Left ventricle myocardium inferior (tissue), 1 donor: ENCODE results near the gene UPP2. TPM values are rescaled to one million over a fixed set of nuclear protein-coding genes. Genes with fewer than 3 reads are reported as not detected.

Experiments used
- DNase-seq: peaks from one replicate; pipeline ENCODE4 v3.0.0-alpha.2; 2020
- H3K27ac ChIP-seq: fragments of 200-600 bp; replicated peaks from 2 replicates; pipeline ENCODE4 v1.8.0; 2021
- H3K27me3 ChIP-seq: fragments of 200-600 bp; 2 replicates; pipeline ENCODE4 v1.8.0; 2021; ENCODE audit warnings: low read depth
- H3K36me3 ChIP-seq: fragments of 200-600 bp; 2 replicates; pipeline ENCODE4 v1.8.0; 2021
- H3K4me1 ChIP-seq: fragments of 200-600 bp; 2 replicates; pipeline ENCODE4 v1.8.0; 2021
- H3K4me3 ChIP-seq: fragments of 200-600 bp; 2 replicates; pipeline ENCODE4 v1.8.0; 2021; ENCODE audit warnings: mild to moderate bottlenecking, moderate library complexity
- H3K9me3 ChIP-seq: fragments of 200-600 bp; replicated peaks from 2 replicates; pipeline ENCODE4 v1.8.0; 2021
- intact Hi-C: fragments of 100-400 bp; cut with micrococcal nuclease; formaldehyde crosslinking; loops from one replicate; pipeline ENCODE4 v1.11.0; 2022
- total RNA-seq: library from RNA; stranded (reverse); fragmentation: NEBNext Ultra II Directional; extraction: Animal tissue kit (Norgen Biotek cat#: 25700); gene quantifications from one replicate; pipeline ENCODE4 v1.2.1, GENCODE V29; 2021
- TF ChIP-seq, protein P1 (sequence below): fragments of 200-600 bp; IDR thresholded peaks from 2 replicates; pipeline ENCODE4 v1.8.0; 2021; ENCODE audit warnings: antibody characterized with exemption, mild to moderate bottlenecking, borderline replicate concordance
- donor health status: DM: no; HTN: yes; CAD: no; lungs with severe emphysema.

The UPP2 gene
- total RNA-seq, 1 donor from 2014 or later: not detected

DNA sequence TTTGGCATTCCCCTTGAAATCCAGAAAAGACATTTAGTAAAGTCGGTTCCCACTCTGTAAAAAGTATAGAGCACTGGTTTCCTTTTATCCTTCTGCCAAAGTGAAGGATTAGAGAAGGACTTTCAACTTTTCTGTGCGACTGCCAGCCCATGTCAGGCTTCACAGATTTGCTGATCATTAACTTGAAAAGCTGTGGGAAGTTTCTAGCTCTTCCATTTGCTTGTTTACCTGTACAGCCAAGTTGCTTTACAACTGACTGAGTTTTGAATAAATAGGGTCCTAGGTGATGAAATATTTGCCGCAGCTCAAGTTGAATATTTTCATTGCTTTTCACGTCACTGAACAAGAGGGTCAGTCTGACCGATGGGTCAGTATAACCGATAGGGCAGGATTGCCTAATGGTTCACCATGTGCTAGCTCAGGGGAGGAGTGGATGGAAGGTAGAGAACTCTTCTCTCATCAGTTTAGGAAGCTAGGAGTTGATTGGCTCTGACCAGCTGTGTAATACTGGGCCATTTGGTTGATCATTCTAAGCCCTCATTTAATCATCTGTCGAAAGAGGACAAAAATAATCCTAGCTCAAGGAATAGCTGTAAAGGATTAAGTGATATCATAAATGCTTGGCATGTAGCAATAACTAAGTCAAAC is 30.4 kb downstream of the UPP2 start:
- Histone ChIP-seq H3K36me3 (no peaks in the 10 kb centered on the region), H3K4me1 (no peaks in the 10 kb centered on the region), H3K27me3 (no peaks in the 10 kb centered on the region), H3K27ac (no peak overlapping the region), H3K4me3 (no peak overlapping the region), H3K9me3 (no peaks in the 10 kb centered on the region)
- intact Hi-C loops: no loop called here
- DNase-seq: no peak
- TF ChIP-seq, protein P1, sequence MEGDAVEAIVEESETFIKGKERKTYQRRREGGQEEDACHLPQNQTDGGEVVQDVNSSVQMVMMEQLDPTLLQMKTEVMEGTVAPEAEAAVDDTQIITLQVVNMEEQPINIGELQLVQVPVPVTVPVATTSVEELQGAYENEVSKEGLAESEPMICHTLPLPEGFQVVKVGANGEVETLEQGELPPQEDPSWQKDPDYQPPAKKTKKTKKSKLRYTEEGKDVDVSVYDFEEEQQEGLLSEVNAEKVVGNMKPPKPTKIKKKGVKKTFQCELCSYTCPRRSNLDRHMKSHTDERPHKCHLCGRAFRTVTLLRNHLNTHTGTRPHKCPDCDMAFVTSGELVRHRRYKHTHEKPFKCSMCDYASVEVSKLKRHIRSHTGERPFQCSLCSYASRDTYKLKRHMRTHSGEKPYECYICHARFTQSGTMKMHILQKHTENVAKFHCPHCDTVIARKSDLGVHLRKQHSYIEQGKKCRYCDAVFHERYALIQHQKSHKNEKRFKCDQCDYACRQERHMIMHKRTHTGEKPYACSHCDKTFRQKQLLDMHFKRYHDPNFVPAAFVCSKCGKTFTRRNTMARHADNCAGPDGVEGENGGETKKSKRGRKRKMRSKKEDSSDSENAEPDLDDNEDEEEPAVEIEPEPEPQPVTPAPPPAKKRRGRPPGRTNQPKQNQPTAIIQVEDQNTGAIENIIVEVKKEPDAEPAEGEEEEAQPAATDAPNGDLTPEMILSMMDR: no peak

DNA sequence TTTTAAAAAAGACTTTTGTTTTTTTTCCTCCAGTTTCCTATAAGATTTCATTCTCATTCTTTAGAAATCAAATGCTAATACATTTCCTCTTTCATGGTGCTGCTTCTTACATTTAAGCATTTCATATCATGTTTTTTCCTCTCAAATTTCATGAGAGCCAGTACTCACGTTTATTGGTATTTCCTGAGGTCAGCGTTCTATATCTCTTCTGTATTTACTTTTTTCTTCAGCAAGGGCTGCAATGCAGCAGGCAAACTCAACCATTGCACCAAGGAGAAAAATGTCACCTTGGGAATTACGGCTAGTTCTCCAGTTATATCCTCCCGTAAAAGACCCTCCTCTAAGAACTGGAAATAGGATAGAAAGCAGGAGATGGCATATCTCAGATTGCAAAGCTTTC is 32.4 kb downstream of the UPP2 start:
- Histone ChIP-seq H3K27me3 (no peaks in the 10 kb centered on the region), H3K27ac (no peak overlapping the region), H3K9me3 (no peaks in the 10 kb centered on the region), H3K36me3 (no peaks in the 10 kb centered on the region), H3K4me1 (no peaks in the 10 kb centered on the region), H3K4me3 (no peak overlapping the region)
- TF ChIP-seq, protein P1: no peak
- intact Hi-C loops: no loop called here
- DNase-seq: no peak

DNA sequence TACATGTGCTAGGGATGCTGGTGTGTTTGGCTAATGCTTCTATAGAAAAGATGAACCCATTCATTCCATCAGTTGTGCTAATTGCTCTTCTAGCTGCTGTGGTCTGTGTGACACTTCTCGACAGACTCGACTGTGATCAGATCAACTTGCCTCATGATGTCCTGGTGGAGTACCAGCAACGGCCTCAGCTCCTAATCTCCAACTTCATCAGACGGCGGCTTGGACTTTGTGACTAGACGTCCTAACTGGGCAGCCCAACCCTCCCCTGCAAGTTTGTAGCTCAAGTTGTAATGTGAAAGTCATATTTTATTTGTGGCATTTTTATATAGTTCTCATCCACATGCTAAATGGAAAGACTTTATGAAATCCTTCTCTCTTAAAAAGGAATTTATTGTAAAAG is 33.0 kb downstream of the UPP2 start:
- Histone ChIP-seq H3K4me1 (no peaks in the 10 kb centered on the region), H3K9me3 (no peaks in the 10 kb centered on the region), H3K36me3 (no peaks in the 10 kb centered on the region), H3K4me3 (no peak overlapping the region), H3K27ac (no peak overlapping the region), H3K27me3 (no peaks in the 10 kb centered on the region)
- DNase-seq: no peak
- intact Hi-C loops: no loop called here
- TF ChIP-seq, protein P1: no peak

DNA sequence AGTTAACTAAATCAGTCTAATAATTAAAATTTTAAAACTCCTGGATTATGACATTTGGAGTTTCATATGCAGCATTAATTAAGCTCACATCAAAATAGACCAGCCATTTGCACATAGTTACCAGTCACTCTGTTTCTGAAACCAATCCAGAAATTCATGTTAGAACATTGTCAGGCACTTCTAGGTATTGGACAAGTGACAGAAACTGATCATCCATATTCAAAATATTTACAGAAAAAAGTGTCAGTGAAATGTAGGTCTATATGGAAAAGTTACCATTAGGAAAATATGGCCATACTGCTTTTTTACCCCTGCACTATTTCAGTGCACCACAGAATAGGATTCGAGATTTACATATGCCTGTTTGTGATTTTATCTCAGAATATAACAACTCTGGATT is 33.4 kb downstream of the UPP2 start:
- no peaks in the 10 kb centered on the region for H3K27me3 ChIP-seq
- TF ChIP-seq, protein P1: no peak
- no peaks in the 10 kb centered on the region for H3K9me3 ChIP-seq
- intact Hi-C loops: no loop called here
- H3K36me3 ChIP-seq: no peaks in the 10 kb centered on the region
- H3K4me1 ChIP-seq: no peaks in the 10 kb centered on the region
- H3K27ac ChIP-seq: no peak overlapping the region
- no peak overlapping the region for H3K4me3 ChIP-seq
- no peak for DNase-seq

DNA sequence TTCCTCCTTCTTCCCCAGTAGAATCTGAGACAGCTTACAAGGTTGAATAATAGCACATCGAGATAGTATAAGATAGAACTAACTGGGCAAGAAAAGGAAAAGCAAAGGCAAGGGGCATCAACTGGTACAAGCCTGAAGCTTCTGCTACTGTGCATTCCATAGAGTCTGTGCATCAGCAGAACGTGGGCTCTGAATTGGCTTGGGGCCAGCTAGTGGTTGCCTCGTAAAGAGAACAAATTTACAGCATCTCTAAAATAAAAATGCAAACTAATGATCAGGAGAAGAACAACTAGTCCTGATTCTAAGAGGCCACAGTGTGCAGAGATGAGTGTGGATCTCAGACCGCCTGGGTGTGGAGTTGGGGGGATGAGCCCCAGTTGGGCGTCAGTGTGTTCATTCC is 36.6 kb downstream of the UPP2 start:
- Histone ChIP-seq H3K36me3 (no peaks in the 10 kb centered on the region), H3K4me1 (no peaks in the 10 kb centered on the region), H3K27me3 (no peaks in the 10 kb centered on the region), H3K4me3 (no peak overlapping the region), H3K9me3 (no peaks in the 10 kb centered on the region), H3K27ac (no peak overlapping the region)
- TF ChIP-seq, protein P1: no peak
- no peak for DNase-seq
- intact Hi-C loops: no loop called here
